IMR-90 (cell line): ENCODE data around the gene SH2D5. TPM values are rescaled to one million over a fixed set of nuclear protein-coding genes. Genes with fewer than 3 reads are reported as not detected.

Source experiments
- ATAC-seq: fragments of 200-7000 bp; cut with Tn5 transposase; 2 replicates; pipeline ENCODE4 v1.9.1; 2020; ENCODE audit warnings: low read depth, mild to moderate bottlenecking, moderate library complexity
- BruUV-seq: library from RNA; stranded (reverse); fragments of 400-500 nt; replicated peaks from 2 replicates; lab custom pipeline; 2021; lab: Mats Ljungman, UMichigan
- CTCF ChIA-PET: fragments of 300-600 bp; formaldehyde crosslinking; extraction: SDS; loops from one replicate; lab custom pipeline; 2021; ENCODE audit warnings: antibody characterized with exemption; lab: Yijun Ruan, JAX
- POLR2A ChIA-PET: fragments of 300-600 bp; sonication (Branson Sonifier 250); formaldehyde crosslinking; loops from one replicate; lab custom pipeline; 2022; ENCODE audit warnings: antibody characterized with exemption; ENCODE audit not compliant: unreplicated experiment; lab: Charles Lee
- DNase-seq: peaks from one replicate; pipeline ENCODE4 v3.0.0; 2013
- H2AFZ ChIP-seq: replicated peaks from 2 replicates; pipeline ENCODE3; 2013; ENCODE audit warnings: low read length, mild to moderate bottlenecking; ENCODE audit not compliant: poor library complexity
- H2AK5ac ChIP-seq: 2 replicates; pipeline ENCODE4 v1.6.1; 2013; ENCODE audit warnings: low read depth, low read length, inconsistent platforms
- H2AK9ac ChIP-seq: replicated peaks from 2 replicates; pipeline ENCODE3; 2013; ENCODE audit warnings: mild to moderate bottlenecking, low read depth, low read length, moderate library complexity; ENCODE audit not compliant: poor library complexity
- H2BK120ac ChIP-seq: 2 replicates; pipeline ENCODE4 v1.6.1; 2013; ENCODE audit warnings: low read depth, low read length, inconsistent platforms
- H2BK15ac ChIP-seq: 3 replicates; pipeline ENCODE4 v1.6.1; 2013; ENCODE audit warnings: low read depth, low read length, inconsistent platforms
- H2BK20ac ChIP-seq: 2 replicates; pipeline ENCODE4 v1.6.1; 2013; ENCODE audit warnings: low read depth, mild to moderate bottlenecking, inconsistent platforms, low read length, moderate library complexity
- H2BK5ac ChIP-seq: 2 replicates; pipeline ENCODE4 v1.6.1; 2013; ENCODE audit warnings: mild to moderate bottlenecking, low read depth, low read length, inconsistent platforms; ENCODE audit not compliant: poor library complexity, severe bottlenecking
- H3K14ac ChIP-seq: replicated peaks from 2 replicates; pipeline ENCODE4 v1.6.1; 2013; ENCODE audit warnings: low read depth, low read length, inconsistent platforms
- H3K18ac ChIP-seq: 2 replicates; pipeline ENCODE4 v1.6.1; 2013; ENCODE audit warnings: low read depth, low read length, control low read depth
- H3K23ac ChIP-seq: 2 replicates; pipeline ENCODE4 v1.6.1; 2013; ENCODE audit warnings: low read depth, low read length, inconsistent platforms
- H3K27ac ChIP-seq: 2 replicates; pipeline ENCODE4 v1.5.1; 2013; ENCODE audit warnings: mild to moderate bottlenecking, control low read depth, low read length; ENCODE audit not compliant: insufficient read depth
- H3K27me3 ChIP-seq: 2 replicates; pipeline ENCODE4 v1.6.1; 2013; ENCODE audit warnings: low read length; ENCODE audit not compliant: control insufficient read depth, insufficient read depth
- H3K36me3 ChIP-seq: 2 replicates; pipeline ENCODE4 v1.6.1; 2013; ENCODE audit warnings: low read length, mixed read lengths; ENCODE audit not compliant: control insufficient read depth, insufficient read depth
- H3K4ac ChIP-seq: 2 replicates; pipeline ENCODE4 v1.6.1; 2013; ENCODE audit warnings: low read depth, low read length, inconsistent platforms
- H3K4me1 ChIP-seq: 2 replicates; pipeline ENCODE4 v1.6.1; 2013; ENCODE audit warnings: low read length, mixed read lengths; ENCODE audit not compliant: control insufficient read depth, insufficient read depth
- H3K4me2 ChIP-seq: 2 replicates; pipeline ENCODE4 v1.6.1; 2013; ENCODE audit warnings: low read depth, mild to moderate bottlenecking, control low read depth, low read length, moderate library complexity
- H3K4me3 ChIP-seq: 2 replicates; pipeline ENCODE4 v1.5.1; 2013; ENCODE audit warnings: low read depth, mild to moderate bottlenecking, control low read depth, low read length, moderate library complexity; ENCODE audit not compliant: insufficient read depth
- H3K56ac ChIP-seq: 2 replicates; pipeline ENCODE4 v1.6.1; 2013; ENCODE audit warnings: low read length, inconsistent platforms; ENCODE audit not compliant: insufficient read depth; ENCODE audit errors: extremely low read depth
- H3K79me1 ChIP-seq, 2 experiments: 2 replicates each; pipeline ENCODE4 v1.6.1; 2013; ENCODE audit warnings: low read length in 2 of 2, inconsistent platforms in 1 of 2, low read depth in 1 of 2
- H3K9ac ChIP-seq: 2 replicates; pipeline ENCODE4 v1.6.1; 2013; ENCODE audit warnings: low read depth, low read length, control low read depth
- H3K9me1 ChIP-seq: 2 replicates; pipeline ENCODE4 v1.6.1; 2013; ENCODE audit warnings: low read length, inconsistent platforms; ENCODE audit not compliant: insufficient read depth
- H3K9me3 ChIP-seq: 2 replicates; pipeline ENCODE4 v1.6.1; 2013; ENCODE audit warnings: low read length; ENCODE audit not compliant: control insufficient read depth, insufficient read depth
- H4K20me1 ChIP-seq: 2 replicates; pipeline ENCODE4 v1.6.1; 2013; ENCODE audit warnings: low read length, inconsistent platforms; ENCODE audit not compliant: insufficient read depth
- H4K5ac ChIP-seq: 2 replicates; pipeline ENCODE4 v1.6.1; 2013; ENCODE audit warnings: mild to moderate bottlenecking, low read depth, low read length, control low read depth
- H4K8ac ChIP-seq, 2 experiments: 2 replicates each; pipeline ENCODE4 v1.6.1; 2013; ENCODE audit warnings: low read depth in 2 of 2, low read length in 2 of 2, control low read depth in 1 of 2, inconsistent platforms in 1 of 2
- H4K91ac ChIP-seq: 2 replicates; pipeline ENCODE4 v1.6.1; 2013; ENCODE audit warnings: low read depth, low read length, inconsistent platforms; ENCODE audit not compliant: insufficient read depth
- MAZ ChIP-seq: IDR thresholded peaks from 2 replicates; pipeline ENCODE4 v1.6.1; 2012; ENCODE audit warnings: low read depth, mild to moderate bottlenecking, low read length, improper control_type of control experiment, moderate library complexity, borderline replicate concordance
- MXI1 ChIP-seq: IDR thresholded peaks from 2 replicates; pipeline ENCODE4 v1.6.1; 2012; ENCODE audit warnings: low read depth, mild to moderate bottlenecking, low read length, moderate library complexity, borderline replicate concordance
- POLR2A ChIP-seq: IDR thresholded peaks from 2 replicates; pipeline ENCODE4 v1.6.1; 2012; ENCODE audit warnings: mild to moderate bottlenecking, low read depth, low read length
- RAD21 ChIP-seq: IDR thresholded peaks from 2 replicates; pipeline ENCODE4 v1.6.1; 2012; ENCODE audit warnings: low read length, improper control_type of control experiment
- RCOR1 ChIP-seq: IDR thresholded peaks from 2 replicates; pipeline ENCODE4 v1.6.1; 2012; ENCODE audit warnings: mild to moderate bottlenecking, low read length, improper control_type of control experiment; ENCODE audit not compliant: insufficient replicate concordance
- RFX5 ChIP-seq: IDR thresholded peaks from 2 replicates; pipeline ENCODE4 v1.8.0; 2012; ENCODE audit warnings: low read depth, mild to moderate bottlenecking, low read length, moderate library complexity
- WGBS, 2 experiments: methylation state at CpG; one replicate each; pipeline versions ENCODE4 v1.1.5 to v1.1.7; 2013; ENCODE audit warnings: missing lambda C conversion rate in 2 of 2; ENCODE audit not compliant: insufficient read length in 1 of 2; ENCODE audit errors: extremely low coverage in 2 of 2; 5-methylcytosine and 5-hydroxymethylcytosine counted together
- dilution Hi-C: fragments of 300-500 bp; cut with HindIII; formaldehyde crosslinking; loops from one replicate; pipeline ENCODE4 v1.14.3; 2018; ENCODE audit warnings: low sequenced_read_pairs; ENCODE audit not compliant: unreplicated experiment
- in situ Hi-C: fragments of 300-500 bp; cut with MboI; formaldehyde crosslinking; loops from 3 replicates; pipeline ENCODE4 v1.14.3; 2019; ENCODE audit warnings: low sequenced_read_pairs, inconsistent platforms, mixed read lengths
- intact Hi-C: fragments of 100-400 bp; cut with micrococcal nuclease; formaldehyde crosslinking; loops from 2 replicates; pipeline ENCODE4 v1.10.0; 2022
- polyA plus RNA-seq, 3 experiments: library from polyadenylated mRNA; depleted of rRNA; stranded (reverse); fragments of >200 nt; gene quantifications; 2 replicates each; pipeline ENCODE4 v1.2.3, GENCODE V29; 2012; ENCODE audit warnings: low replicate concordance in 1 of 3
- total RNA-seq: library from RNA; depleted of rRNA; stranded (reverse); fragments of >200 nt; gene quantifications from 2 replicates; pipeline ENCODE4 v1.2.3, GENCODE V29; 2012

SH2D5 gene
- total and polyA plus RNA-seq, 2 of the 4 experiments (the other 2 are of a cell fraction), result 7.2 to 14.4 TPM

DNA sequence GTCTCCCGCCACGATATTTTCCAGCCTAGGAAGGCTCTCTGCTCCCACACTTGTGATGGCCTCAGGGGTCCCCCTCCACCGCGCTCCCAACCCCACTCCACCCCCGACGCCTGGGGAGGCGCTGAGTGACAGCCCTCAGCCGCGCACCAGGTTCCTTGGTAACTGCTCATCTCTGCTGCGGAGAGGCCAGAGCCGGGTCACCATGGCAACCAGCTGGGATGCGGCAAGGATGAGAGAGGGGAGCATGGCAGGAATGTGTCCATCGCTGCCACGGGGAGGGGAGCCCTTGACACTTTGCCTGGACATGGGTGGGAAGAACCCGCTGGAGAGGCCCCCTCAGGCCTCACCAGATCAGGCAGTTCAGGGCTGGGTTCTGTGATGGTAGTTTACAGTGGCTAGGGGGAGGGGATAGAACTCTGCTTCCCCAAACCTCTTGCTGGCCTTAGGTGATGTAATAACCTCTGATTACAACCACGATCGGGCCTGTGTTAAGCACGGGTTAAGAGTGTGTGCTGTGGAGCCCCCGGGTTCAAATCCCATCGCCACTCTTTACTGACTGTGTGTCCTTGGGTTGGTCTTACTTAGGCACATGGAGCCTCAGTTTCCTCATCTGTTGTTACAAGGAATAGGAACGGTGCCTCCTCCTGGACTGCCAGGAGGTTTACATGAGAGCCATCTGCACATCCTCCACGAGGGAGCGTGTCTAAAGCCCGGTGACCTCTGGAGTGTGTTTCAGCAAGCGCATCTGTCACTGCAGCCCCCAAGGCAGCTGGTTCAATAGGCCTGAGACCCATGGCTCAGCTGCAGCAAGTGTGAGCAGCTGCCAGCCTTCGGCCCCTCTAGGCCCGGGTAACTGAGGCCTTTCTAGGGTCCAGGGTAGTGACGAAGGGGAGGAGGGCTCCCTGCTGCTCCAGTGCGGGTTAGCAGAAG is 21.0 kb downstream of the SH2D5 start:
- H2BK5ac ChIP-seq, result no peak overlapping the region
- BruUV-seq, result no TSS peak
- ChIA-PET POLR2A (no interaction called here), CTCF (no interaction called here)
- H4K5ac ChIP-seq, result no peak overlapping the region
- DNase-seq, result no peak
- WGBS, 2 experiments, result 75% methylated on average over 12 of the region's 29 CpGs; no CpG with 5 or more reads in 1 of the 2 experiments
- no peaks in the 10 kb centered on the region for H3K79me1 ChIP-seq
- peak overlapping the region; percentile 32 for H2AFZ ChIP-seq
- H3K9me3 ChIP-seq, result no peaks in the 10 kb centered on the region
- H4K91ac ChIP-seq, result no peak overlapping the region
- H4K20me1 ChIP-seq, result no peaks in the 10 kb centered on the region
- no peak overlapping the region for H3K4ac ChIP-seq
- H3K9me1 ChIP-seq, result peaks cover 8% of the 10 kb centered on the region; the same call in 1 of the 2 replicates
- no peak overlapping the region for H2BK20ac ChIP-seq
- no peak overlapping the region for H3K56ac ChIP-seq
- no peak for ATAC-seq
- H2BK15ac ChIP-seq, result no peak overlapping the region
- in situ Hi-C loops (no loop called here), dilution Hi-C loops (no loop called here), intact Hi-C loops (no loop called here)
- no peaks in the 10 kb centered on the region for H3K27me3 ChIP-seq
- H3K4me1 ChIP-seq, result no peaks in the 10 kb centered on the region
- H3K36me3 ChIP-seq, result no peaks in the 10 kb centered on the region
- no peak overlapping the region for H3K4me3 ChIP-seq
- H3K14ac ChIP-seq, result no peak overlapping the region
- H3K27ac ChIP-seq, result no peak overlapping the region
- no peak overlapping the region for H2AK9ac ChIP-seq
- no peak overlapping the region for H3K23ac ChIP-seq
- no peak overlapping the region for H3K9ac ChIP-seq
- H3K4me2 ChIP-seq, result no peak overlapping the region
- H3K18ac ChIP-seq, result no peak overlapping the region
- H2BK120ac ChIP-seq, result no peak overlapping the region
- TF ChIP-seq RFX5 (no peak), MAZ (no peak), RCOR1 (no peak), MXI1 (no peak), POLR2A (no peak), RAD21 (no peak)
- no peak overlapping the region for H4K8ac ChIP-seq
- no peak overlapping the region; the same call in 1 of the 2 replicates for H2AK5ac ChIP-seq
